A549 (cell line): ENCODE results near the gene ST3GAL6. TPM values are rescaled to one million over a fixed set of nuclear protein-coding genes. Genes with fewer than 3 reads are reported as not detected.
A peak's percentile ranks its signal among the peaks of the same experiment; 100 is the strongest.

Experiments
- ATAC-seq, 2 experiments: fragments of 200-7000 bp in 1 of 2; fragments of >200 bp in 1 of 2; cut with Nextera tagmentation in 1 of 2; cut with Tn5 transposase in 1 of 2; 3 replicates each; pipeline versions ENCODE4 v1.8.0 to v1.9.1; 2018 to 2020; ENCODE audit warnings: mild to moderate bottlenecking in 1 of 2, moderate library complexity in 1 of 2
- CTCF ChIA-PET: fragments of 300-600 bp; sonication (Branson Sonifier 250); formaldehyde crosslinking; extraction: SDS; loops from one replicate; lab custom pipeline; 2021; ENCODE audit warnings: antibody characterized with exemption, inconsistent platforms; lab: Yijun Ruan, JAX
- POLR2A ChIA-PET: fragments of 350-600 bp; formaldehyde crosslinking; extraction: SDS; loops from one replicate; lab custom pipeline; 2021; ENCODE audit warnings: antibody characterized with exemption, inconsistent platforms; lab: Yijun Ruan, JAX
- DNase-seq, 2 experiments: peaks; one replicate each; pipeline versions ENCODE4 v3.0.0 to v3.0.0-alpha.2; 2011 to 2016; ENCODE audit warnings: low read depth in 1 of 2, low spot score in 1 of 2
- FAIRE-seq: peaks from 2 replicates; lab custom pipeline; 2011; peaks lifted over from hg19 to GRCh38; lab: Jason Lieb, UNC
- H3K27ac ChIP-seq, 2 experiments: fragments of >200 bp; sonication (Bioruptor Twin); formaldehyde crosslinking; 3 replicates each; pipeline ENCODE4 v1.5.1; 2016 to 2017
- H3K4me1 ChIP-seq: fragments of >200 bp; sonication (Bioruptor Twin); formaldehyde crosslinking; 3 replicates; pipeline ENCODE4 v1.6.1; 2016
- H3K4me2 ChIP-seq: fragments of >200 bp; sonication (Bioruptor Twin); formaldehyde crosslinking; 3 replicates; pipeline ENCODE4 v1.6.1; 2016
- H3K4me3 ChIP-seq: fragments of >200 bp; sonication (Bioruptor Twin); formaldehyde crosslinking; 3 replicates; pipeline ENCODE4 v1.5.1; 2016
- H3K9me3 ChIP-seq: fragments of >200 bp; sonication (Bioruptor Twin); formaldehyde crosslinking; 3 replicates; pipeline ENCODE4 v1.6.1; 2016
- ATOH8 ChIP-seq: fragments of 250-450 bp; sonication (Bioruptor Pico); IDR thresholded peaks from 2 replicates; pipeline ENCODE4 v1.5.0; 2020; ENCODE audit warnings: low read depth, mild to moderate bottlenecking, moderate library complexity
- BCL3 ChIP-seq: fragments of >200 bp; sonication (Bioruptor Twin); formaldehyde crosslinking; IDR thresholded peaks from 3 replicates; pipeline ENCODE4 v1.6.1; 2016
- CBX2 ChIP-seq: fragments of 200-600 bp; sonication (generic); IDR thresholded peaks from 2 replicates; pipeline ENCODE4 v1.6.1; 2016; ENCODE audit warnings: low read depth, mild to moderate bottlenecking, borderline replicate concordance
- CBX8 ChIP-seq: fragments of 200-600 bp; sonication (generic); IDR thresholded peaks from 2 replicates; pipeline ENCODE4 v1.6.1; 2016
- CHD2 ChIP-seq: fragments of 150-350 bp; IDR thresholded peaks from 2 replicates; pipeline ENCODE4 v1.6.1; 2014; ENCODE audit warnings: low read length; ENCODE audit not compliant: partially characterized antibody
- CHD4 ChIP-seq: fragments of 200-600 bp; sonication (generic); IDR thresholded peaks from 2 replicates; pipeline ENCODE4 v1.6.1; 2016; ENCODE audit warnings: antibody characterized with exemption, mild to moderate bottlenecking, borderline replicate concordance
- E2F6 ChIP-seq: IDR thresholded peaks from 2 replicates; pipeline ENCODE4 v1.6.1; 2012; ENCODE audit warnings: low read depth, borderline replicate concordance
- ELK1 ChIP-seq: fragments of 150-350 bp; IDR thresholded peaks from 2 replicates; pipeline ENCODE4 v1.6.1; 2014; ENCODE audit warnings: low read depth, mild to moderate bottlenecking, low read length
- ESRRA ChIP-seq: fragments of 150-350 bp; IDR thresholded peaks from 2 replicates; pipeline ENCODE4 v1.6.1; 2014; ENCODE audit warnings: mild to moderate bottlenecking, low read length, borderline replicate concordance
- FOXS1 ChIP-seq: fragments of 250-450 bp; sonication (Bioruptor Pico); IDR thresholded peaks from 2 replicates; pipeline ENCODE4 v1.5.0; 2020; ENCODE audit warnings: mild to moderate bottlenecking, moderate library complexity
- HOXA7 ChIP-seq: fragments of 250-450 bp; sonication (Bioruptor Pico); IDR thresholded peaks from 2 replicates; pipeline ENCODE4 v1.5.0; 2020; ENCODE audit warnings: mild to moderate bottlenecking, moderate library complexity
- JUNB ChIP-seq: fragments of >200 bp; sonication (Bioruptor Twin); formaldehyde crosslinking; IDR thresholded peaks from 2 replicates; pipeline ENCODE4 v1.6.1; 2016
- KDM5A ChIP-seq: fragments of 200-600 bp; sonication (generic); IDR thresholded peaks from 2 replicates; pipeline ENCODE4 v1.6.1; 2016; ENCODE audit warnings: antibody characterized with exemption, mild to moderate bottlenecking
- MAX ChIP-seq: IDR thresholded peaks from 2 replicates; pipeline ENCODE4 v1.6.1; 2012
- MYC ChIP-seq: IDR thresholded peaks from 2 replicates; pipeline ENCODE4 v1.6.1; 2012; ENCODE audit warnings: mild to moderate bottlenecking, inconsistent platforms, low read length, improper control_type of control experiment, borderline replicate concordance
- NFE2L2 ChIP-seq: fragments of 150-350 bp; conservative IDR thresholded peaks from 2 replicates; pipeline ENCODE4 v1.6.1; 2014; ENCODE audit warnings: low read length
- NR3C1 ChIP-seq: fragments of >200 bp; sonication (Bioruptor Twin); formaldehyde crosslinking; IDR thresholded peaks from 3 replicates; pipeline ENCODE4 v1.6.1; 2017
- PBX3 ChIP-seq: IDR thresholded peaks from 2 replicates; pipeline ENCODE4 v1.6.1; 2012
- POLR2A ChIP-seq: IDR thresholded peaks from 2 replicates; pipeline ENCODE4 v1.6.1; 2012; ENCODE audit warnings: mild to moderate bottlenecking, low read length
- RAD21 ChIP-seq, 2 experiments: fragments of >200 bp in 1 of 2; sonication (Bioruptor Twin) in 1 of 2; formaldehyde crosslinking in 1 of 2; IDR thresholded peaks in 1 of 2; conservative IDR thresholded peaks in 1 of 2; 2 replicates in 1 of 2; 3 replicates in 1 of 2; pipeline ENCODE4 v1.6.1; 2012 to 2018; ENCODE audit warnings: inconsistent platforms in 1 of 2
- RCOR1 ChIP-seq: fragments of 150-350 bp; IDR thresholded peaks from 2 replicates; pipeline ENCODE4 v1.6.1; 2014; ENCODE audit warnings: antibody characterized with exemption, low read length, low read depth
- REST ChIP-seq: fragments of 200-600 bp; sonication (generic); IDR thresholded peaks from 2 replicates; pipeline ENCODE4 v1.6.1; 2016; ENCODE audit warnings: antibody characterized with exemption, mild to moderate bottlenecking, moderate library complexity
- RNF2 ChIP-seq: fragments of 200-600 bp; sonication (generic); IDR thresholded peaks from 2 replicates; pipeline ENCODE4 v1.6.1; 2016; ENCODE audit warnings: low read depth, mild to moderate bottlenecking, antibody characterized with exemption, moderate library complexity, borderline replicate concordance
- SMC3 ChIP-seq: fragments of >200 bp; sonication (Bioruptor Twin); formaldehyde crosslinking; IDR thresholded peaks from 3 replicates; pipeline ENCODE4 v1.6.1; 2018; ENCODE audit warnings: inconsistent platforms
- SREBF2 ChIP-seq: fragments of 450-650 bp; IDR thresholded peaks from 2 replicates; pipeline ENCODE4 v1.6.1; 2014; ENCODE audit warnings: mild to moderate bottlenecking, moderate library complexity
- TFCP2L1 ChIP-seq: fragments of 250-450 bp; sonication (Bioruptor Pico); IDR thresholded peaks from 2 replicates; pipeline ENCODE4 v1.5.0; 2021; ENCODE audit warnings: mild to moderate bottlenecking
- ZSCAN20 ChIP-seq: fragments of 250-450 bp; sonication (Bioruptor Pico); IDR thresholded peaks from 2 replicates; pipeline ENCODE4 v1.8.0; 2022; ENCODE audit warnings: mild to moderate bottlenecking, moderate library complexity
- WGBS: methylation state at CpG from one replicate; pipeline ENCODE4 v1.1.6; 2017; ENCODE audit errors: missing lambda C conversion rate; 5-methylcytosine and 5-hydroxymethylcytosine counted together
- polyA plus RNA-seq, 4 experiments: library from polyadenylated mRNA; depleted of rRNA in 3 of 4; stranded (reverse); fragments of >200 nt; fragmentation: RNase III in 1 of 4; extraction: RNeasy Plus Mini Kit Qiagen cat#74134 plus additional on column Dnase treatment in 1 of 4; gene quantifications; 2 replicates in 3 of 4; 3 replicates in 1 of 4; pipeline ENCODE4 v1.2.3, GENCODE V29; 2011 to 2017

ST3GAL6 gene
- polyA plus RNA-seq, 2 of the 4 experiments (the other 2 are of a cell fraction), result 1.1 to 1.4 TPM

- POLR2A ChIA-PET, result no interaction called here
- WGBS, result 93% methylated on average over 4 of the region's 4 CpGs
- CTCF ChIA-PET, result no interaction called here
- no peak overlapping the region for H3K4me3 ChIP-seq
- ATAC-seq (no peak), FAIRE-seq (peak; percentile 46), DNase-seq (no peak)
- peaks cover 9% of the 10 kb centered on the region; the same call in 2 of the 3 replicates for H3K4me1 ChIP-seq
- H3K27ac ChIP-seq, result no peak overlapping the region
- H3K4me2 ChIP-seq, result no peak overlapping the region
- no peaks in the 10 kb centered on the region for H3K9me3 ChIP-seq
- no peak for TF ChIP-seq NR3C1
- no peak for TF ChIP-seq SMC3
- TF ChIP-seq KDM5A, result no peak
- TF ChIP-seq, all 56 proteins: peak for 0
Measured at GRCh38 chr3:98734306-98734705, 28.8 kb upstream of the ST3GAL6 start.

- Histone ChIP-seq H3K4me2 (no peak overlapping the region), H3K27ac (no peak overlapping the region)
- CTCF ChIA-PET, result interaction anchor here (1.0 kb wide), 1 partner anchor 133 kb away, joined by 3 read pairs; no protein-coding TSS in a partner anchor
- FAIRE-seq, result no peak
- TF ChIP-seq ZSCAN20, result no peak
- no peak for TF ChIP-seq HOXA7 (CRISPR knock-in tag)
- TF ChIP-seq ELK1, result no peak
- no peak for TF ChIP-seq SMC3
- no peak for TF ChIP-seq MYC
- TF ChIP-seq PBX3, result no peak
- no peak for TF ChIP-seq SREBF2
- no peak for TF ChIP-seq E2F6
- no peak for TF ChIP-seq NFE2L2
- no peak for TF ChIP-seq RNF2
- no peak for TF ChIP-seq JUNB
- no peak for TF ChIP-seq CBX2
- no peak for TF ChIP-seq FOXS1 (CRISPR knock-in tag)
- TF ChIP-seq REST, result no peak
- TF ChIP-seq MAX, result no peak
- TF ChIP-seq, all 56 proteins: peak for 0
- no peak overlapping the region for H3K4me3 ChIP-seq
- ATAC-seq (no peak), DNase-seq (no peak)
- POLR2A ChIA-PET, result no interaction called here
- H3K4me1 ChIP-seq, result peaks cover 9% of the 10 kb centered on the region; the same call in 2 of the 3 replicates
- H3K9me3 ChIP-seq, result no peaks in the 10 kb centered on the region
- 83% methylated on average over 4 of the region's 4 CpGs for WGBS
Measured at GRCh38 chr3:98734735-98735134, 28.4 kb upstream of the ST3GAL6 start.

GRCh38 chr3:98735296-98735695 is 27.8 kb upstream of the ST3GAL6 start:
- H3K4me2 ChIP-seq, result no peak overlapping the region
- WGBS, result 79% methylated on average over 2 of the region's 2 CpGs
- no peak for TF ChIP-seq RAD21 (conservative IDR thresholded peaks at IDR 0.05 in 1 of 2, IDR thresholded peaks at IDR 0.05 in 1 of 2)
- no peak for TF ChIP-seq ATOH8
- TF ChIP-seq RCOR1, result no peak
- TF ChIP-seq HOXA7 (CRISPR knock-in tag), result no peak
- TF ChIP-seq TFCP2L1 (CRISPR knock-in tag), result no peak
- no peak for TF ChIP-seq CHD2
- no peak for TF ChIP-seq CHD4
- no peak for TF ChIP-seq CBX2
- no peak for TF ChIP-seq ESRRA
- no peak for TF ChIP-seq BCL3
- no peak for TF ChIP-seq CBX8
- no peak for TF ChIP-seq POLR2A

More at GRCh38 chr3:98735296-98735695, 27.8 kb upstream of the ST3GAL6 start:
- Histone ChIP-seq H3K4me1 (peaks cover 9% of the 10 kb centered on the region; the same call in 2 of the 3 replicates), H3K27ac (no peak overlapping the region), H3K9me3 (no peaks in the 10 kb centered on the region), H3K4me3 (no peak overlapping the region)
- CTCF ChIA-PET, result interaction anchor here (1.0 to 1.5 kb wide), 2 partner anchors 42 to 133 kb away, joined by 3 read pairs; no protein-coding TSS in a partner anchor
- FAIRE-seq (no peak), ATAC-seq (no peak), DNase-seq (no peak)
- POLR2A ChIA-PET, result no interaction called here
